GM12878 (cell line): ENCODE results near the gene RBM10. TPM values are rescaled to one million over a fixed set of nuclear protein-coding genes. Genes with fewer than 3 reads are reported as not detected.

ENCODE experiments used
- BCLAF1 ChIP-seq: fragments of 450-650 bp; IDR thresholded peaks from 2 replicates; pipeline ENCODE4 v1.6.1; 2017; ENCODE audit warnings: antibody characterized with exemption, mild to moderate bottlenecking, moderate library complexity
- CHD1 ChIP-seq: IDR thresholded peaks from 2 replicates; pipeline ENCODE4 v1.6.1; 2012; ENCODE audit warnings: low read depth, low read length, improper control_type of control experiment
- CREM ChIP-seq: IDR thresholded peaks from 2 replicates; pipeline ENCODE4 v1.6.1; 2014; ENCODE audit warnings: antibody characterized with exemption, low read depth
- DPF2 ChIP-seq: fragments of 450-650 bp; IDR thresholded peaks from 2 replicates; pipeline ENCODE4 v1.6.1; 2017; ENCODE audit warnings: mild to moderate bottlenecking
- E4F1 ChIP-seq: fragments of 450-650 bp; IDR thresholded peaks from 2 replicates; pipeline ENCODE4 v1.6.1; 2018; ENCODE audit warnings: borderline replicate concordance, mild to moderate bottlenecking; ENCODE audit not compliant: partially characterized antibody
- ETV6 ChIP-seq, 2 experiments: fragments of 450-650 bp in 1 of 2; IDR thresholded peaks in 1 of 2; conservative IDR thresholded peaks in 1 of 2; 2 replicates each; pipeline ENCODE4 v1.6.1; 2014; ENCODE audit warnings: antibody characterized with exemption in 1 of 2, borderline replicate concordance in 1 of 2, low read depth in 1 of 2, mild to moderate bottlenecking in 1 of 2, moderate library complexity in 1 of 2
- FOXK2 ChIP-seq: fragments of 450-650 bp; IDR thresholded peaks from 2 replicates; pipeline ENCODE4 v1.6.1; 2017; ENCODE audit warnings: mild to moderate bottlenecking, moderate library complexity
- HCFC1 ChIP-seq: fragments of 150-350 bp; IDR thresholded peaks from 2 replicates; pipeline ENCODE4 v1.6.1; 2014; ENCODE audit warnings: low read length
- IKZF1 ChIP-seq: fragments of 450-650 bp; conservative IDR thresholded peaks from 2 replicates; pipeline ENCODE4 v1.6.1; 2017; ENCODE audit warnings: antibody characterized with exemption, mild to moderate bottlenecking
- LARP7 ChIP-seq: fragments of 450-650 bp; IDR thresholded peaks from 2 replicates; pipeline ENCODE4 v1.6.1; 2017; ENCODE audit warnings: mild to moderate bottlenecking
- MEF2B ChIP-seq: fragments of 450-650 bp; IDR thresholded peaks from 2 replicates; pipeline ENCODE4 v1.6.1; 2018; ENCODE audit warnings: mild to moderate bottlenecking, moderate library complexity; ENCODE audit not compliant: partially characterized antibody, poor library complexity, severe bottlenecking
- MTA2 ChIP-seq: fragments of 450-650 bp; IDR thresholded peaks from 2 replicates; pipeline ENCODE4 v1.6.1; 2016; ENCODE audit warnings: low read depth, mild to moderate bottlenecking, moderate library complexity
- MYB ChIP-seq: fragments of 150-350 bp; IDR thresholded peaks from 2 replicates; pipeline ENCODE4 v1.6.1; 2014; ENCODE audit warnings: mild to moderate bottlenecking, low read depth, low read length, borderline replicate concordance
- MYC ChIP-seq: IDR thresholded peaks from 2 replicates; pipeline ENCODE4 v1.6.1; 2011; ENCODE audit warnings: mild to moderate bottlenecking, low read length, moderate library complexity, inconsistent platforms; ENCODE audit not compliant: insufficient read depth, insufficient replicate concordance, insufficient read length, severe bottlenecking
- RB1 ChIP-seq: fragments of 450-650 bp; formaldehyde crosslinking; IDR thresholded peaks from 2 replicates; pipeline ENCODE4 v1.6.1; 2017; ENCODE audit warnings: mild to moderate bottlenecking, borderline replicate concordance
- RELB ChIP-seq: fragments of 450-650 bp; IDR thresholded peaks from 2 replicates; pipeline ENCODE4 v1.6.1; 2017; ENCODE audit warnings: low read depth, mild to moderate bottlenecking, moderate library complexity
- SP1 ChIP-seq: IDR thresholded peaks from one replicate; pipeline ENCODE4 v1.6.1; 2011; ENCODE audit warnings: low read depth, low read length
- TAF1 ChIP-seq: IDR thresholded peaks from 2 replicates; pipeline ENCODE4 v1.6.1; 2011; ENCODE audit warnings: mild to moderate bottlenecking, low read depth, low read length, borderline replicate concordance
- WRNIP1 ChIP-seq: IDR thresholded peaks from 2 replicates; pipeline ENCODE4 v1.6.1; 2011; ENCODE audit warnings: low read depth, low read length, improper control_type of control experiment, borderline replicate concordance
- ZNF207 ChIP-seq: fragments of 450-650 bp; IDR thresholded peaks from 2 replicates; pipeline ENCODE4 v1.6.1; 2014; ENCODE audit warnings: antibody characterized with exemption, mild to moderate bottlenecking, borderline replicate concordance
- ZNF622 ChIP-seq: fragments of 450-650 bp; IDR thresholded peaks from 2 replicates; pipeline ENCODE4 v1.6.1; 2017; ENCODE audit warnings: mild to moderate bottlenecking, inconsistent platforms
- polyA plus RNA-seq, 11 experiments: library from polyadenylated mRNA; depleted of rRNA in 4 of 11; unstranded in 6 of 11; stranded (reverse) in 5 of 11; fragments of >200 nt; fragmentation: Nextera tagmentation in 4 of 11; fragmentation: Illumina TruSeq in 1 of 11; extraction: Ambion mirVana in 4 of 11; extraction: Trizol in 1 of 11; gene quantifications; 1 replicate in 1 of 11; 2 replicates in 10 of 11; pipeline versions ENCODE4 v1.2.1 to v1.2.3, GENCODE V29; 2011 to 2016; ENCODE audit warnings: inconsistent platforms in 2 of 11, missing spikeins in 2 of 11, low read depth in 1 of 11
- total RNA-seq, 4 experiments: library from RNA; depleted of rRNA in 3 of 4; stranded (reverse); fragments of >200 nt in 3 of 4; fragmentation: Illumina TruSeq in 1 of 4; extraction: Trizol in 1 of 4; gene quantifications; 2 replicates each; pipeline versions ENCODE4 v1.2.1 to v1.2.3, GENCODE V29; 2013 to 2021

Gene RBM10
- total and polyA plus RNA-seq, 10 of the 15 experiments (the other 5 are each of a cell fraction or from before 2014, with no cell fraction given), result 1.4 to 60.0 (median 29.8) TPM

- TF ChIP-seq CHD1 (peak; percentile 99), WRNIP1 (peak; percentile 94; the same call in 1 of the 2 replicates), SP1 (peak; percentile 74), BCLAF1 (peak; percentile 99), ETV6 (conservative IDR thresholded peaks at IDR 0.05 in 1 of 2, IDR thresholded peaks at IDR 0.05 in 1 of 2; ENCODE audit: borderline replicate concordance in 1 of 2, low read depth in 1 of 2) (no peak), IKZF1 (peak; percentile 85), LARP7 (peak; percentile 82; the same call in 1 of the 2 replicates), HCFC1 (no peak), TAF1 (peak; percentile 49; the same call in 1 of the 2 replicates), MTA2 (peak; percentile 56; the same call in 1 of the 2 replicates), DPF2 (peak; percentile 83; the same call in 1 of the 2 replicates), FOXK2 (peak; percentile 99), ZNF622 (no peak), MYB (peak; percentile 60; the same call in 1 of the 2 replicates), RELB (peak; percentile 98), RB1 (peak; percentile 84), MYC (no peak), CREM (no peak; the same call in 1 of the 2 replicates), MEF2B (peak; percentile 54), ZNF207 (peak; percentile 99), E4F1 (peak; percentile 91)
These were observed 73.4 kb downstream of the RBM10 start, which contains the start of gene CDK16 (continued) for GRCh38 chrX:47218280-47218919.
